ENCODE measurements around the gene TMEM134.

- no peak for TF ChIP-seq CTCF (conservative IDR thresholded peaks at IDR 0.05; ENCODE audit: low read length)
- no peak for TF ChIP-seq EZH2phosphoT487 (IDR thresholded peaks at IDR 0.05; ENCODE audit: borderline replicate concordance, low read depth, low read length)
Measured at GRCh38 chr11:67412495-67413179, 56.4 kb downstream of the TMEM134 start.

Data from OCI-LY7 (cell line).